ENCODE data around the gene AKR1C4. TPM values are rescaled to one million over a fixed set of nuclear protein-coding genes. Genes with fewer than 3 reads are reported as not detected.

AKR1C4 gene
- total RNA-seq, 1 donor from 2014 or later: not detected

DNA sequence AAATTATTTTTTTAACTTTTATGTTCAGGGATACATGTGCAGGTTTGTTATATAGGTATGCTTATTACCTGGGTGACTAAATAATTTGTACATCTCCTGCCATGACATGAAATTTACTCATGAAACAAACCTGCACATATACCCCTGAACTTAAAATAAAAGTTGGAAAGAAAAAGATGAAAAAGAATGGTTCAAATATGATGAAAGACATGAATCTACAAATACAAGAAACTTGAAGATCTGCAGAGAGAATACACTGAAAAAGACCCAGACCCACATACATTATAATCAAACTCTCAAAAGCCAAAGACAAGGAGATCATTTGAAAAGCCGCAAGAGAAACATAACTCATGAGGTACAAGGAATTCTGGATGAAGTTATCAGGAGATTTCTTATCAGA is 70.2 kb downstream of the AKR1C4 start:
- Histone ChIP-seq H2AFZ (replicated peaks) (no peak overlapping the region), H3K79me2 (ENCODE audit: low read depth) (no peaks in the 10 kb centered on the region), H3K4me3 (no peak overlapping the region), H3K4me2 (no peak overlapping the region), H3K27me3 (no peaks in the 10 kb centered on the region), H3K9ac (no peak overlapping the region), H3K9me3 (ENCODE audit: low read depth) (peaks cover 9% of the 10 kb centered on the region), H3K27ac (no peak overlapping the region), H4K20me1 (ENCODE audit: low read depth) (no peaks in the 10 kb centered on the region), H3K36me3 (no peaks in the 10 kb centered on the region), H3F3A (ENCODE audit: low read depth) (no peaks in the 10 kb centered on the region), H3K4me1 (no peaks in the 10 kb centered on the region)
- Mint-ChIP-seq H3K27me3 (ENCODE audit: insufficient read depth, low read depth) (no peaks in the 10 kb centered on the region), H3K9me3 (peaks cover 20% of the 10 kb centered on the region), H3K36me3 (no peaks in the 10 kb centered on the region), H3K4me3 (no peak overlapping the region), H3K4me1 (no peaks in the 10 kb centered on the region), H3K27ac (no peak overlapping the region)
- no peak for DNase-seq (ENCODE audit: low spot score)
- TF ChIP-seq EZH2 (IDR thresholded peaks at IDR 0.05) (no peak), CTCF (IDR thresholded peaks at IDR 0.05) (no peak), EZH2phosphoT487 (IDR thresholded peaks at IDR 0.05) (no peak)

DNA sequence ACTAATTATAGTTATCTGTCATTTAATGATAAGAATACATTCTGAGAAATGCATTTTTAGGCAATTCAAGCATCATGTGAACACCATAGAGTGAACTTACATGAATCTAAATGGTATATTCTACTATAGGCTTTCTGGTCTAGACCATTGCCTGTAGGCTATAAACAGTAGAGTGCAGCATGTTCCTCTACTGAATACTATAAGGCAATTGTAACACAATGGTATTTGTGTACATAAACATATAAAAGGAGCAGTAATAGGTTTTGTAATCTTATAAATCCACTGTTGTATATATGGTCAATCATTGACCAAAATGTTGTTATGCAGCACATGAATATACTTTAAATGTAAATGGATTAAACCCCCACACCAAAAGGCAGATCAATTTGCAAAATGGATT is 71.6 kb downstream of the AKR1C4 start:
- Histone ChIP-seq H3F3A (ENCODE audit: low read depth) (no peaks in the 10 kb centered on the region), H3K36me3 (no peaks in the 10 kb centered on the region), H3K4me2 (no peak overlapping the region), H3K9me3 (ENCODE audit: low read depth) (peaks cover 9% of the 10 kb centered on the region), H2AFZ (replicated peaks) (no peak overlapping the region), H3K4me3 (no peak overlapping the region), H3K27me3 (no peaks in the 10 kb centered on the region), H4K20me1 (ENCODE audit: low read depth) (no peaks in the 10 kb centered on the region), H3K79me2 (ENCODE audit: low read depth) (no peaks in the 10 kb centered on the region), H3K4me1 (no peaks in the 10 kb centered on the region), H3K9ac (no peak overlapping the region), H3K27ac (no peak overlapping the region)
- H3K27ac Mint-ChIP-seq: no peak overlapping the region
- H3K4me3 Mint-ChIP-seq: no peak overlapping the region
- no peak for TF ChIP-seq EZH2 (IDR thresholded peaks at IDR 0.05)
- TF ChIP-seq CTCF (IDR thresholded peaks at IDR 0.05): no peak
- no peak for TF ChIP-seq EZH2phosphoT487 (IDR thresholded peaks at IDR 0.05)
- no peaks in the 10 kb centered on the region for H3K27me3 Mint-ChIP-seq (ENCODE audit: insufficient read depth, low read depth)
- H3K4me1 Mint-ChIP-seq: no peaks in the 10 kb centered on the region
- H3K36me3 Mint-ChIP-seq: no peaks in the 10 kb centered on the region
- peaks cover 19% of the 10 kb centered on the region for H3K9me3 Mint-ChIP-seq
- DNase-seq (ENCODE audit: low spot score): no peak

Other genes with a start within 250 kb of the AKR1C4 start
- gene AKR1C1, start 233.4 kb upstream of the AKR1C4 start, total RNA-seq (ENCODE audit: low replicate concordance): 2.9 and 3.7 TPM in 2 replicates
- gene AKR1C2, start 193.0 kb upstream of the AKR1C4 start, total RNA-seq (ENCODE audit: low replicate concordance): 1.8 and 4.7 TPM in 2 replicates
- 1.9 and 2.8 TPM in 2 replicates for gene AKR1C3, start 102.4 kb upstream of the AKR1C4 start, total RNA-seq (ENCODE audit: low replicate concordance)
- gene AKR1C8, start 11.7 kb upstream of the AKR1C4 start, total RNA-seq (ENCODE audit: low replicate concordance): not detected in 2 replicates
- gene UCN3, start 168.1 kb downstream of the AKR1C4 start, total RNA-seq (ENCODE audit: low replicate concordance): not detected in 2 replicates
- gene TUBAL3, start 208.0 kb downstream of the AKR1C4 start, total RNA-seq (ENCODE audit: low replicate concordance): not detected in 2 replicates
- gene NET1, start 215.7 kb downstream of the AKR1C4 start, total RNA-seq (ENCODE audit: low replicate concordance): 65.2 and 90.5 TPM in 2 replicates